Measurements from ENCODE around the gene ZNF497.
"Not testable (repeated sequence)": the region's sequence is repeated elsewhere in the genome, so short reads cannot be mapped to it uniquely, and the experiment has no call there.

ZNF497 gene

DNA sequence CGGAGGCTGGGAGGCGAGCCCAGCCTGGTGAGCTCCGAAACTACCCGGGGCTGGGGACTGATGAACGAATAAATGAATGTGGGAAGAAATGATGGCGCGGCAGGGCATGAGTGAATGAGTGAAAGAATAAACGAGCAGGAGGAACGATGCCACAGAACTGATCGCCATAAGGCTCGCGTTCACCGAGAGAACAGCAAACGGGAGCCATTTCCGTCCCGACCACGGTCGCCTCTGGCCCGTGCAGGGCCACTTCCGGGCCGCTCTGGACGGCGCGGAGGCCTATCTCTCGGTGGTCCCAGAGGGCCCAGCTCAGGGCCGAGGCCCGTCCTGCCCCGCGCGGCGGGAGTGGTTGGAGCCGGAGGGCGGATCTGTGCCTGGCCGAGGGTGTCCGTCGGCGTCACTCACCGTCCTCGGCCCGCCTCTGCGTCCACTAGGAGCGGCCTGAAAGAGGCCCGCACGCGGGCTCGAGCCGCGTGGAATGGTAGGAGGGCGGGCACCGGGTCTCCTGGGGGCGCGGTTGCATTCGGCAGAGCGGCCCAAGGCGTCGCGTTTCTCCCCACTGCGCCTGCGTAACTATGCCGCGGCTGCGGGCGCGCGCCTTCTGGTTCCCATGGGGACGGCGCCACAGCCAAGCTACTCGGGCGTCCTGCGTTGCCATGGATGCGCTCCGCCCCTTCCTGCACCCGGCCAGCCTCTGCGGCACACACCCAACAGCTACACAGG lies at the start of gene ZNF497:
ZNF497 (minus strand) TSS at position 480 of the 723 bp plus-strand sequence. CDS start 5,116 bp downstream, outside the sequence.
- DNase-seq = peak; percentile 99

GRCh38 chr19:58409010-58409790 lies 46.6 kb upstream of the ZNF497 start:
- no peak for DNase-seq

DNA sequence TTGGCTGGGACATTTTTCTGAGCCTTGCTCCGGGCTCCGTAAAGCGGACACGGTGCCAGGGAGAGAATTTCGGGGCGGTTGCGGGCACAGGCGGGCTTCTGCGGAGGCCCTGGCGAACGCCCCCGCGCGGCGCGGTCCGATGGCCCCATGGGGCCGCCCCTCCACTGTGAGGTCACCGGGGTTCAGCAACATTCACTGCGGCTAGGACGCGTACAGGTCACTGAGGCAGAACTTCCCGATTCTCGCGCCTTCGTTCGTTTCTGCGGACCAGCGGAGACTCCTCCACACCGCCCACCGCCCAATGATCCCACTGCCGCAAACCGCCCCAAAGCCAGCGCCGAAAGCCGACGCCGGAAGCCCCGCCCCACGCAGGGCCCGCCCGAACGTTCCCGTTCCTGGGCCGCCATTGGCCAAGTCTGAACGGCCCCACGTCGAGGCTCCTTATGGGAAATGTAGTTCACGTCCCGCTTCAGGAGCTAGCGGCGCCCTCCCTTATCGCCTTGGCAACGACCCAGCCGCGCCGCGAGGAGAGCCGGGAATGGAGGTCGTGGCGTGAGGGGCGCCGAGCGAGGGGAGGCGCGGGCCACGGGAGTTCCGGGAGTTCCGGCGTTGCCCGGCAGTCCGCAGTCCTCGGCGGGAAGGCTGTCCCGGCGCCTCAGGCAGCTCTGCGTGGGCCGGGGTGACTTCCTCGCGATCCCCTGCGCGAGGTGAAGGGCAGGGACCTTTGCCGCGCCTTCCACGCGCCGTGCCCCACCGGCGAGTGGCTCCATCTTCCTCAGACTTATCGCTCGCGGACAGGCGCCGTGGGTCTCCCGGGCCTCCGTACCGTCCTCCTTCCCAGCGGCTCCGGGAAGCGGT lies 45.8 kb upstream of the ZNF497 start, which contains the start of gene ZNF584:
ZNF584 (plus strand) TSS at position 498 of the 858 bp plus-strand sequence. CDS start 499 bp downstream, outside the sequence.
- peak; percentile 95 for DNase-seq

GRCh38 chr19:58407658-58408151 lies 45.2 kb upstream of the ZNF497 start:
- DNase-seq = no peak

- DNase-seq = no peak
Measured at GRCh38 chr19:58406818-58407657, 44.5 kb upstream of the ZNF497 start.

DNA sequence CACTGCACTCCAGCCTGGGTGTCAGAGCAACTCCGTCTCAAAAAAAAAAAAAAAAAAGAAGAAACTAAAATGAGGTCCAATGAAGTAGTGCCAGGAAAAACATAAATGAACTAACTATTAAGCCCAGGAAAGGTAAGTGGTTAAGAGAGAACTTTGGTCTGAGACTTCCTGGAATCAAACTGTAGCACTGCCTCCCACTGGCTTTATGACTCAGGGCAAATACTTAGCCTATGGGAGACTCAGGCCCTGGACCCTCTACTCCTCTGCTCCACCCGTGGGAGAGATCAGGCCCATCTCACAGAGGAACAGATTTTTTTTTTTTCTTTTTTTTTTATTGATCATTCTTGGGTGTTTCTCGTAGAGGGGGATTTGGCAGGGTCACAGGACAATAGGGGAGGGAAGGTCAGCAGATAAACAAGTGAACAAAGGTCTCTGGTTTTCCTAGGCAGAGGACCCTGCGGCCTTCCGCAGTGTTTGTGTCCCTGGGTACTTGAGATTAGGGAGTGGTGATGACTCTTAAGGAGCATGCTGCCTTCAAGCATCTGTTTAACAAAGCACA lies 41.4 kb upstream of the ZNF497 start:
- not testable (repeated sequence) for DNase-seq

- DNase-seq = no peak
Measured at GRCh38 chr19:58401840-58402421, 39.4 kb upstream of the ZNF497 start.

DNA sequence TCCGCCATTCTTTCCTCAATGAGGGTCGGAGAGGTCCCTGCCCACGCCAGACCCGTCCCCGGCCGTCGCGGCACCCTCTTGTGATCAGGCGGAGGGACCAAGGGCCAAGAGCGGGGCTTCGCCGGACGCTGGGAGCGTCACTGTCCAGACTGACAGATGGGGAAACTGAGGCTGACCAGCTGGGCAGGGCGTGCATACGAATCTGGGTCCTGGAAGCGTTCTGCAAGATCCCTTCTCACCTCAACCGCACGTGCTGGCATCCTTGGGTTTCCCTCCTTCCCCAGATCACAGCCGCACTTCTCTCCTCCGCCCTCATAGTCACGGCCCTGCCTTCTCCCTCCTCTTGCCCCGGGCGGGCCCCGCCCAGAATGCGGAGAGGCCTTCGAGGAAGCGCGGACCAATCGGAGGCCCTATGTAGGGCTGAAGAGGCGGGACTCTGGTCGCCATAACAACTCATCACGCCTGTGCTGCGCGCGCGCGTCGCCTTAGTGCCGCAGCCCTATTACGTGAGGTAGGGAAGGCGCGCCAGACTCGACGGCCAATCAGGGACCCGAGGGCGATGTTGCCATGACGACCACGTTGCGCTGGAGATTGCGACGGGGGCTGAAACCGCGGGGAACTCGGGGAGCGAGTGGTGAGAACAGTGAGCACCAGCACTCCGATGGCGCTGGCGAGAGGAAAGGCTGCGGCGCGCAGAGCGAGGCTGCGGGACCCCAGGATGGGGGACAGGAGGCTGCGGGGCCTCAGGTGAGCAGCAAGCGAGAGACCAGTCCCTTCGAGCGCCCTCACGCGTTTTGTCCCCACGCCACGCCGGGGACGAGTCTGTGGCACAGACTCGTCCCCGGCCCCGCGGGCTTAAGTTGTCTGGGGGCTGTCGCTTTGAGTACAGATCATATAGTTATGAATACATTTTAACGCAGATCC lies 38.6 kb upstream of the ZNF497 start:
- peak; percentile 100 for DNase-seq

- no peak for DNase-seq
Measured at GRCh38 chr19:58400316-58400915, 37.9 kb upstream of the ZNF497 start.

DNA sequence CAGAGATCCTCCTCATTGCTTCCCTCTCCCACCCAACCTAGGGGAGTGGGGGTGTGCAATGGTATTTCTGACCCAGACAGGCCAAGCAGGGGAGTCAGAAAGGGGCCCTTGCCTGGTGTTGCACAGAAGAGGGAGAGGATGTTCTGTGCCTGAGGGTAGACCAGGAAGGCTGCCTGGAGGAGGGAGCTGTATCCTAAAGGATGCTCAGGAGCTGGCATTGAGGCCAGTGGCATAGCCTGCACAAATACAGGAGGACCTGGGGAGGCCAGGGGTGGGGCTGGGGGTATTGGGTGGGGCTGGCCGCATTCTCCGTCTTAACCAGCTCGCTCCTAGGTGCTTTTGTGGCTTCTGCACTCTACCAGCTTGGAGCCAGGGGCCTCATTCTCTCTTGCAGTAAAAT lies 37.4 kb upstream of the ZNF497 start:
- no peak for DNase-seq

- DNase-seq = no peak
Measured at GRCh38 chr19:58398545-58398944, 36.0 kb upstream of the ZNF497 start.

- DNase-seq = no peak
Measured at GRCh38 chr19:58398087-58398486, 35.5 kb upstream of the ZNF497 start.

GRCh38 chr19:58397533-58398037 lies 35.0 kb upstream of the ZNF497 start:
- no peak for DNase-seq

DNA sequence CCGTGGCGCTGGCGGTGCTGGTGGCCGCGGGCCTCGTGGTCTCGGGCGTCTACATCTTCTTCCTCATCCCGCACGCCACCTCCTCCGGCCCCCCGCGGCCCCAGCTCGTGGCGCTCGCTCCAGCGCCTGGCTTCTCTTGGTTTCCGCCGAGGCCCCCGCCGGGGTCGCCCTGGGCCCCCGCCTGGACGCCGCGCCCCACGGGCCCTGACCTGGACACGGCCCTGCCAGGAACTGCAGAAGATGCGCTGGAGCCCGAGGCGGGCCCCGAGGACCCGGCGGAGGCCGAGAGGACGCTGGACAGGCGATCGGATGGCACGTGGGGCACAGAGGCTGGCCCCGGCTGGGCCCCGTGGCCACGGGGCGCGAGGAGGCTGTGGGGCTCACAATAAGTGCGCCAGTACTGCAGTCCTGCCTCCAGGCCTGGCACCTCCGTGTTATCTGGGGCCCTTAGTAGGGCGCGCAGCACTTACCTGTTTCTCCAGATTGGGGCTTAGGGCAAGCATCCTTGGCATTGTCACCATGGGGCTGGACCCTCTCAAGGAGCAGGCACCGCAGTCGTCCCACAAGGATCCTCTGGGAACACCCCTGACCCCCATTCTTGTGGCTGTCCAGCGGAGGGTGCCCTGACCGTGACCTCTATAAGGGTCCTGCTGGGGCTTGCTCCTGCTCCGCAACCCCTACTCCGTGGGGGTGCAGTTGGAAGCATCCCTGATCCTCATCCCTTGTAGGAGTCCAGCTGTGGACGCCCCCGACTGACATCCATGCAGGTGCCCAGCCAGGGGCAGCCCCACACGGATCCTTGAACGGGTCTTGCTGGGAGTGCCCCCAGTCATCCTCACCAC lies 34.4 kb upstream of the ZNF497 start:
- DNase-seq = no peak

DNA sequence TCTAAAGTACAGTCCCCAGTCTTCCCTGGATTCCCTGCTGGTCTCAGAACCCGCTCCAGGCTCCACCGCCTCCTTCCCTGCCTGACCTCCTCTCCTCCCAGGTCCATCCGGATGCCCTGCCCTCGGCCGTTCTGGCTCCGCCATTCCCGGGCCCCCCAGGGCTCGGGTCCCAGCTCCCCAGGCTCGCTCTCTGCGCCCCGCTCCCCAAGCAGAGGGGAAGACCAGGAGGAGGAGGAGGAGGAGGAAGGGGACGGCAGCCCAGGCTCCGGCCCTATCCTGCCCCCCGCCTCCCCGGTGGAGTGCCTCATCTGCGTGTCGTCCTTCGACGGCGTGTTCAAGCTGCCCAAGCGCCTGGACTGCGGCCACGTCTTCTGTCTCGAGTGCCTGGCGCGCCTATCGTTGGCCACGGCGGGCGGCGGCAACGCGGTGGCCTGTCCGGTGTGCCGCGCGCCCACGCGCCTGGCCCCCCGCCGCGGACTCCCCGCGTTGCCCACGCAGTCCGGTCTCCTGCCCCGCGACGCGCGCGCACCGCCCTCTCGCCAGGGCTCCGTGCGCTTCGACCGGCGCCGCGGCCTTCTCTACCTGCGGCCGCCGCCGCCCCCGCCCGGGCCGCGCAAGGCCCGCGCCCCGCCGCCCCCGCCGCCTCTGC lies 33.6 kb upstream of the ZNF497 start:
- no peak for DNase-seq

DNA sequence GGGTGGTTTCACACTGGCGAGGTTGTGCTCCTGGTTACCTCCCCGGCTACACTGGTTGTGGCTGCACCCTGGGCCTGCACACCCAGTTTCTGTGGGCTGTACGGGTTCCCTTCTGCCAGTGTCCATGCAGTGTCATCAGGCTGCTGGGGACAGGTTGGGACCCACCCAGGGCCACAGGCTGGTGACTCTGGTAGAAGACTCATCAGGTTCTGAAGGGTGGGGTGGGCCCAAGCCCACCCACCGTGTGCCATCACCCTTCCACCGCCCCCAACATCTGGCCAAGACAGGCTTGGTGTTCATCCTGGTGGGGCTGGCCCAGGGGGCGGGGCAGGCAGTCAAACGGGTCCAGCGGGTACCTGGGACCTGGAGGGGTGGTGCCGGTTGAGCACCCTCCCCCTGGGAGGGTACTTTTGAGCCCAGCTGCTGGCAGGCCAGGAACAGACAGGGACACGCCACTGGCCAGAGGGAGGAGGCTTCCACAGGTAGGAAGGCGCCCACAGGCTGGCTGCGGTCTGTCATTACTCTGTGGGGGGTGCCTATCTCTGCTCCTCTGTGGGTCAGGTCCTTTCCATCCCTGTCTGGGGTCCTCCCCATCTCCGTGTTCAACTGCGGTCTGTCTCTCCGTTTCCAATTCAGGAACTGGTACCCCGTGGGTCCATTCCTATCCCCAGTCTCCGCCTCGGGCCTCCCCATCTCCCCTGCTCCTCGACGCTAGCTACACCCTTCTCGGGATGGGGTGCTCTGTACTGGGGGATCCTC lies 32.8 kb upstream of the ZNF497 start, which contains the start of gene RNF225:
RNF225 (plus strand) TSS at position 437 of the 759 bp plus-strand sequence. CDS start 434 bp downstream, outside the sequence.
- DNase-seq = no peak

GRCh38 chr19:58394821-58395219 lies 32.3 kb upstream of the ZNF497 start:
- no peak for DNase-seq
